ENCODE results near the gene FAM210B. TPM values are rescaled to one million over a fixed set of nuclear protein-coding genes. Genes with fewer than 3 reads are reported as not detected.

The FAM210B gene
- total and polyA plus RNA-seq, 9 of the 15 experiments (the other 6 are each of a cell fraction or from before 2014, with no cell fraction given) = 12.1 to 87.3 (median 47.6) TPM

GRCh38 chr20:56392132-56392880 is 33.5 kb downstream of the FAM210B start, which contains the start of the genes AURKA and CSTF1 (continued):
- TF ChIP-seq ZNF592 (IDR thresholded peaks at IDR 0.05) = peak; percentile 60
- TF ChIP-seq CC2D1A (IDR thresholded peaks at IDR 0.05) = peak; percentile 99
- TF ChIP-seq TRIM24 (IDR thresholded peaks at IDR 0.05) = peak in 1 of 2 experiments; percentile 63; a peak in 1 of 4 replicates
- TF ChIP-seq ZNF77 (CRISPR knock-in tag; IDR thresholded peaks at IDR 0.05) = no peak
- no peak for TF ChIP-seq ZNF282 (CRISPR knock-in tag; IDR thresholded peaks at IDR 0.05)
- no peak for TF ChIP-seq BCL6 (CRISPR knock-in tag; IDR thresholded peaks at IDR 0.05)
- no peak for TF ChIP-seq ZBTB34 (CRISPR knock-in tag; IDR thresholded peaks at IDR 0.05)
- TF ChIP-seq RBM39 (optimal IDR thresholded peaks at IDR 0.05; ENCODE audit: low read depth, low read length) = no peak
- TF ChIP-seq ARID3A (IDR thresholded peaks at IDR 0.05; ENCODE audit: borderline replicate concordance, low read depth, low read length) = no peak; the same call in 1 of the 2 replicates
- TF ChIP-seq CREB3L1 (IDR thresholded peaks at IDR 0.05; ENCODE audit: borderline replicate concordance, low read depth) = peak; percentile 82; the same call in 1 of the 2 replicates
- peak; percentile 41; the same call in 1 of the 2 replicates for TF ChIP-seq HMGXB4 (CRISPR knock-in tag; IDR thresholded peaks at IDR 0.05)
- TF ChIP-seq ESRRB (CRISPR knock-in tag; IDR thresholded peaks at IDR 0.05; ENCODE audit: borderline replicate concordance) = no peak
- peak; percentile 86 for TF ChIP-seq ESRRA (IDR thresholded peaks at IDR 0.05; ENCODE audit: borderline replicate concordance, low read depth)
- no peak for TF ChIP-seq GTF2A2 (tag; IDR thresholded peaks at IDR 0.05)
- TF ChIP-seq BRD9 (IDR thresholded peaks at IDR 0.05; ENCODE audit: low read depth, partially characterized antibody) = peak; percentile 56
- TF ChIP-seq PML (IDR thresholded peaks at IDR 0.05; ENCODE audit: low read length) = peak; percentile 71
- peak; percentile 68 for TF ChIP-seq ZNF24 (IDR thresholded peaks at IDR 0.05)
- TF ChIP-seq SIRT6 (IDR thresholded peaks at IDR 0.05; ENCODE audit: low read depth, low read length) = no peak
